ENCODE results near the gene CCDC73.
"Not testable (repeated sequence)": the region's sequence is repeated elsewhere in the genome, so short reads cannot be mapped to it uniquely, and the experiment has no call there.

Gene CCDC73

GRCh38 chr11:32597921-32598320, 196.5 kb downstream of the CCDC73 start:
- no peak for DNase-seq (ENCODE audit: insufficient read length, low spot score)
- FAIRE-seq = no peak

- not testable (repeated sequence) for DNase-seq (ENCODE audit: insufficient read length, low spot score); FAIRE-seq
Measured at GRCh38 chr11:32596114-32596513, 198.3 kb downstream of the CCDC73 start.

GRCh38 chr11:32594272-32594671, 200.2 kb downstream of the CCDC73 start:
- DNase-seq (ENCODE audit: insufficient read length, low spot score) = no peak
- FAIRE-seq = no peak

GRCh38 chr11:32586576-32587190, 207.8 kb downstream of the CCDC73 start:
- DNase-seq (ENCODE audit: insufficient read length, low spot score) = peak; percentile 31

GRCh38 chr11:32584921-32585320, 209.5 kb downstream of the CCDC73 start:
- FAIRE-seq (no peak), DNase-seq (ENCODE audit: insufficient read length, low spot score) (no peak)

More at GRCh38 chr11:32586576-32587190, 207.8 kb downstream of the CCDC73 start:
- no peak for FAIRE-seq

- DNase-seq (ENCODE audit: insufficient read length, low spot score) (peak; percentile 92), FAIRE-seq (peak; percentile 96)
Measured at GRCh38 chr11:32583459-32584271, 210.8 kb downstream of the CCDC73 start, which contains the start of gene EIF3M. Gene EIF3M, plus strand, starts transcription at chr11:32583831. Its CDS starts 57 bp downstream, at chr11:32583888.

GRCh38 chr11:32581556-32581955, 212.9 kb downstream of the CCDC73 start:
- DNase-seq (ENCODE audit: insufficient read length, low spot score) = no peak
- no peak for FAIRE-seq

- DNase-seq (ENCODE audit: insufficient read length, low spot score) (no peak), FAIRE-seq (no peak)
Measured at GRCh38 chr11:32580967-32581366, 213.5 kb downstream of the CCDC73 start.

- DNase-seq (ENCODE audit: insufficient read length, low spot score) = no peak
- FAIRE-seq = no peak
Measured at GRCh38 chr11:32576456-32576855, 218.0 kb downstream of the CCDC73 start.

GRCh38 chr11:32575070-32575469, 219.4 kb downstream of the CCDC73 start:
- FAIRE-seq (no peak), DNase-seq (ENCODE audit: insufficient read length, low spot score) (no peak)

GRCh38 chr11:32574421-32574820, 220.0 kb downstream of the CCDC73 start:
- DNase-seq (ENCODE audit: insufficient read length, low spot score) (no peak), FAIRE-seq (no peak)

GRCh38 chr11:32573228-32573627, 221.2 kb downstream of the CCDC73 start:
- DNase-seq (ENCODE audit: insufficient read length, low spot score) (no peak), FAIRE-seq (peak; percentile 9)

- FAIRE-seq = no peak
- no peak for DNase-seq (ENCODE audit: insufficient read length, low spot score)
Measured at GRCh38 chr11:32571039-32571438, 223.4 kb downstream of the CCDC73 start.

- FAIRE-seq (no peak), DNase-seq (ENCODE audit: insufficient read length, low spot score) (no peak)
Measured at GRCh38 chr11:32569313-32569881, 225.1 kb downstream of the CCDC73 start.

GRCh38 chr11:32567154-32567553, 227.3 kb downstream of the CCDC73 start:
- FAIRE-seq (no peak), DNase-seq (ENCODE audit: insufficient read length, low spot score) (no peak)

GRCh38 chr11:32566517-32566916, 227.9 kb downstream of the CCDC73 start:
- FAIRE-seq (no peak), DNase-seq (ENCODE audit: insufficient read length, low spot score) (no peak)

GRCh38 chr11:32563600-32563959, 230.9 kb downstream of the CCDC73 start:
- no peak for DNase-seq (ENCODE audit: insufficient read length, low spot score)
- no peak for FAIRE-seq

- FAIRE-seq (no peak), DNase-seq (ENCODE audit: insufficient read length, low spot score) (no peak)
Measured at GRCh38 chr11:32562839-32563599, 231.4 kb downstream of the CCDC73 start.

GRCh38 chr11:32561835-32562234, 232.6 kb downstream of the CCDC73 start:
- peak; percentile 14 for DNase-seq (ENCODE audit: insufficient read length, low spot score)
- no peak for FAIRE-seq

GRCh38 chr11:32555895-32556294, 238.6 kb downstream of the CCDC73 start:
- no peak for FAIRE-seq
- DNase-seq (ENCODE audit: insufficient read length, low spot score) = no peak

- no peak for DNase-seq (ENCODE audit: insufficient read length, low spot score)
- FAIRE-seq = no peak
Measured at GRCh38 chr11:32555091-32555490, 239.4 kb downstream of the CCDC73 start.

Data from HTR-8/SVneo (cell line).